ENCODE measurements around the gene MXI1. TPM values are rescaled to one million over a fixed set of nuclear protein-coding genes. Genes with fewer than 3 reads are reported as not detected.
"Not testable (repeated sequence)": the region's sequence is repeated elsewhere in the genome, so short reads cannot be mapped to it uniquely, and the experiment has no call there.

The MXI1 gene
- total RNA-seq, 1 experiment from 2014 or later, result 17.3 TPM

GRCh38 chr10:110330675-110331074 lies 123.3 kb downstream of the MXI1 start:
- no TSS peak for BruUV-seq (replicated peaks)
- no peak for DNase-seq (ENCODE audit: low spot score)
- POLR2A ChIA-PET (ENCODE audit: low non-redundant PET), result no interaction called here
- TF ChIP-seq, protein P1, sequence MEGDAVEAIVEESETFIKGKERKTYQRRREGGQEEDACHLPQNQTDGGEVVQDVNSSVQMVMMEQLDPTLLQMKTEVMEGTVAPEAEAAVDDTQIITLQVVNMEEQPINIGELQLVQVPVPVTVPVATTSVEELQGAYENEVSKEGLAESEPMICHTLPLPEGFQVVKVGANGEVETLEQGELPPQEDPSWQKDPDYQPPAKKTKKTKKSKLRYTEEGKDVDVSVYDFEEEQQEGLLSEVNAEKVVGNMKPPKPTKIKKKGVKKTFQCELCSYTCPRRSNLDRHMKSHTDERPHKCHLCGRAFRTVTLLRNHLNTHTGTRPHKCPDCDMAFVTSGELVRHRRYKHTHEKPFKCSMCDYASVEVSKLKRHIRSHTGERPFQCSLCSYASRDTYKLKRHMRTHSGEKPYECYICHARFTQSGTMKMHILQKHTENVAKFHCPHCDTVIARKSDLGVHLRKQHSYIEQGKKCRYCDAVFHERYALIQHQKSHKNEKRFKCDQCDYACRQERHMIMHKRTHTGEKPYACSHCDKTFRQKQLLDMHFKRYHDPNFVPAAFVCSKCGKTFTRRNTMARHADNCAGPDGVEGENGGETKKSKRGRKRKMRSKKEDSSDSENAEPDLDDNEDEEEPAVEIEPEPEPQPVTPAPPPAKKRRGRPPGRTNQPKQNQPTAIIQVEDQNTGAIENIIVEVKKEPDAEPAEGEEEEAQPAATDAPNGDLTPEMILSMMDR (conservative IDR thresholded peaks at IDR 0.05; ENCODE audit: low read depth, low read length), result no peak
- no peak for TF ChIP-seq EZH2 (IDR thresholded peaks at IDR 0.05; ENCODE audit: borderline replicate concordance, low read depth, low read length, poor library complexity, severe bottlenecking)
- Histone ChIP-seq H3K9me3 (ENCODE audit: low read depth, low read length, poor library complexity, severe bottlenecking) (peaks cover 5% of the 10 kb centered on the region), H3K27ac (ENCODE audit: low read depth, low read length, poor library complexity, severe bottlenecking) (no peak overlapping the region), H3K27me3 (replicated peaks; ENCODE audit: insufficient read depth, low read depth, low read length, poor library complexity) (no peaks in the 10 kb centered on the region), H3K4me1 (ENCODE audit: insufficient read depth, low read length, poor library complexity, severe bottlenecking) (peaks cover 4% of the 10 kb centered on the region), H3K36me3 (ENCODE audit: insufficient read depth, low read length, poor library complexity, severe bottlenecking) (no peaks in the 10 kb centered on the region), H3K4me3 (ENCODE audit: low read depth, low read length, poor library complexity, severe bottlenecking) (no peak overlapping the region)
- CTCF ChIA-PET, result no interaction called here
- intact Hi-C loops (cut with micrococcal nuclease; ENCODE audit: unreplicated experiment), result no loop called here

GRCh38 chr10:110331226-110331795 lies 123.9 kb downstream of the MXI1 start:
- H3K4me3 ChIP-seq (ENCODE audit: low read depth, low read length, poor library complexity, severe bottlenecking); POLR2A ChIA-PET (ENCODE audit: low non-redundant PET); H3K27me3 ChIP-seq (replicated peaks; ENCODE audit: insufficient read depth, low read depth, low read length, poor library complexity); H3K27ac ChIP-seq (ENCODE audit: low read depth, low read length, poor library complexity, severe bottlenecking); H3K4me1 ChIP-seq (ENCODE audit: insufficient read depth, low read length, poor library complexity, severe bottlenecking); DNase-seq (ENCODE audit: low spot score); intact Hi-C loops (cut with micrococcal nuclease; ENCODE audit: unreplicated experiment); H3K9me3 ChIP-seq (ENCODE audit: low read depth, low read length, poor library complexity, severe bottlenecking); BruUV-seq (replicated peaks); CTCF ChIA-PET; H3K36me3 ChIP-seq (ENCODE audit: insufficient read depth, low read length, poor library complexity, severe bottlenecking): not testable (repeated sequence)

DNA sequence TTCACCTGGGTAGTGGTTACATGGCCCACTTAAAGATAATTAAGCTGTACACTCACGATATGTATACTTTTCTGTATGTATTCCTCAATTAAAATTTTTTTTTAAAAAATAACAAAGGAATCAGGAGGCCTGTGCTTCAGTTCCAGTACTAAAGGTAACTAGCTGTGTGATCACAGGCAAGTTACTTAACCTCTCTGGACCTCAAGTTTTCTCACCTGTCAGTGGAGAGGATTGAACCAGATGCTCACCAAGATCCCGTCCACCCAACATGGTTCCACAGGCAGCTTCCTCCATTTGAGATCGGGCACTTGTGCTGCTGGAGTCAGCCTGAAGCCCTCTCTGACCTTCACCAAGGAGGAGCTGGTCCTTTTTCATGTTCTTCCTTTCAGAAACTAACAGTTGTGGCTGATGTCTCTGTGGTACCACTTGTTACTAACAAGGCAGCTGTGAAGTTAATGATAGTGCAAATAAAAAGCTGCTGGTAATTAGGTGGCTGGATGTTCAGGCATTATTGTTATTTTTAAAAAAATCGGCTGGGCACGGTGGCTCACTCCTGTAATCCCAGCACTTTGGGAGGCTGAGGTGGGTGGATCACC lies 126.8 kb downstream of the MXI1 start:
- H3K4me1 ChIP-seq (ENCODE audit: insufficient read depth, low read length, poor library complexity, severe bottlenecking), result peaks cover 21% of the 10 kb centered on the region
- H3K27me3 ChIP-seq (replicated peaks; ENCODE audit: insufficient read depth, low read depth, low read length, poor library complexity), result no peaks in the 10 kb centered on the region
- no peak overlapping the region for H3K27ac ChIP-seq (ENCODE audit: low read depth, low read length, poor library complexity, severe bottlenecking)
- intact Hi-C loops (cut with micrococcal nuclease; ENCODE audit: unreplicated experiment), result no loop called here
- no peak overlapping the region for H3K4me3 ChIP-seq (ENCODE audit: low read depth, low read length, poor library complexity, severe bottlenecking)
- H3K36me3 ChIP-seq (ENCODE audit: insufficient read depth, low read length, poor library complexity, severe bottlenecking), result no peaks in the 10 kb centered on the region
- BruUV-seq (replicated peaks), result no TSS peak
- POLR2A ChIA-PET (ENCODE audit: low non-redundant PET), result interaction anchor here (0.7 kb wide), 1 partner anchor 520 kb away, joined by 8 read pairs; no protein-coding TSS in a partner anchor
- no peak for DNase-seq (ENCODE audit: low spot score)
- peaks cover 5% of the 10 kb centered on the region for H3K9me3 ChIP-seq (ENCODE audit: low read depth, low read length, poor library complexity, severe bottlenecking)
- TF ChIP-seq EZH2 (IDR thresholded peaks at IDR 0.05; ENCODE audit: borderline replicate concordance, low read depth, low read length, poor library complexity, severe bottlenecking), result no peak
- TF ChIP-seq, protein P1 (conservative IDR thresholded peaks at IDR 0.05; ENCODE audit: low read depth, low read length), result no peak
- CTCF ChIA-PET, result interaction anchor here (0.6 kb wide), 1 partner anchor 28 kb away, joined by 3 read pairs; no protein-coding TSS in a partner anchor
